ENCODE measurements around the gene MEG3.

- TF ChIP-seq EZH2phosphoT487 (IDR thresholded peaks at IDR 0.05; ENCODE audit: borderline replicate concordance, low read depth, low read length), result no peak
- TF ChIP-seq, protein P1, sequence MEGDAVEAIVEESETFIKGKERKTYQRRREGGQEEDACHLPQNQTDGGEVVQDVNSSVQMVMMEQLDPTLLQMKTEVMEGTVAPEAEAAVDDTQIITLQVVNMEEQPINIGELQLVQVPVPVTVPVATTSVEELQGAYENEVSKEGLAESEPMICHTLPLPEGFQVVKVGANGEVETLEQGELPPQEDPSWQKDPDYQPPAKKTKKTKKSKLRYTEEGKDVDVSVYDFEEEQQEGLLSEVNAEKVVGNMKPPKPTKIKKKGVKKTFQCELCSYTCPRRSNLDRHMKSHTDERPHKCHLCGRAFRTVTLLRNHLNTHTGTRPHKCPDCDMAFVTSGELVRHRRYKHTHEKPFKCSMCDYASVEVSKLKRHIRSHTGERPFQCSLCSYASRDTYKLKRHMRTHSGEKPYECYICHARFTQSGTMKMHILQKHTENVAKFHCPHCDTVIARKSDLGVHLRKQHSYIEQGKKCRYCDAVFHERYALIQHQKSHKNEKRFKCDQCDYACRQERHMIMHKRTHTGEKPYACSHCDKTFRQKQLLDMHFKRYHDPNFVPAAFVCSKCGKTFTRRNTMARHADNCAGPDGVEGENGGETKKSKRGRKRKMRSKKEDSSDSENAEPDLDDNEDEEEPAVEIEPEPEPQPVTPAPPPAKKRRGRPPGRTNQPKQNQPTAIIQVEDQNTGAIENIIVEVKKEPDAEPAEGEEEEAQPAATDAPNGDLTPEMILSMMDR (conservative IDR thresholded peaks at IDR 0.05; ENCODE audit: low read length), result no peak
Observed at GRCh38 chr14:100875126-100875525, 49.2 kb downstream of the MEG3 start.

All from OCI-LY7 (cell line).